Measurements from ENCODE around the gene MOGAT2. TPM values are rescaled to one million over a fixed set of nuclear protein-coding genes. Genes with fewer than 3 reads are reported as not detected.

MOGAT2 gene
- polyA plus RNA-seq, 1 of the 3 experiments (the other 2 are of a cell fraction) = 0.03 TPM

GRCh38 chr11:75731095-75731494 lies 13.5 kb downstream of the MOGAT2 start:
- H2AFZ ChIP-seq (ENCODE audit: low read depth) = no peak overlapping the region
- no peak overlapping the region for H3K9ac ChIP-seq
- H4K20me1 ChIP-seq (ENCODE audit: insufficient read depth) = no peaks in the 10 kb centered on the region
- DNase-seq = no peak
- H3K9me3 ChIP-seq = no peaks in the 10 kb centered on the region
- no peaks in the 10 kb centered on the region for H3K9me2 ChIP-seq
- CTCF ChIA-PET = no interaction called here
- H3F3A ChIP-seq (replicated peaks; ENCODE audit: insufficient read depth) = no peaks in the 10 kb centered on the region
- no peaks in the 10 kb centered on the region for H3K36me3 ChIP-seq (replicated peaks in 1 of 2; ENCODE audit: control insufficient read depth in 1 of 2, insufficient read depth in 2 of 2, low read length in 1 of 2)
- no peaks in the 10 kb centered on the region; the same call in 1 of the 2 replicates for H3K27me3 ChIP-seq (ENCODE audit: insufficient read depth)
- peaks cover 0 to 17% of the 10 kb centered on the region in 2 experiments; a peak in 1 of 4 replicates for H3K4me1 ChIP-seq (ENCODE audit: control insufficient read depth in 1 of 2, insufficient read depth in 2 of 2, low read depth in 1 of 2, low read length in 1 of 2)
- WGBS (ENCODE audit: low lambda C conversion rate) = 75% methylated on average over 5 of the region's 5 CpGs
- POLR2A ChIA-PET = no interaction called here
- TF ChIP-seq EP300 (IDR thresholded peaks at IDR 0.05; ENCODE audit: borderline replicate concordance in 1 of 2, low read depth in 1 of 2, low read length in 1 of 2) (no peak), USF2 (IDR thresholded peaks at IDR 0.05; ENCODE audit: borderline replicate concordance, low read depth, low read length) (no peak)
- no peak overlapping the region for H3K4me2 ChIP-seq
- H3K79me2 ChIP-seq (ENCODE audit: insufficient read depth) = no peaks in the 10 kb centered on the region
- H3K27ac ChIP-seq (ENCODE audit: low read depth in 2 of 2, low read length in 1 of 2) = no peak overlapping the region
- no peak overlapping the region for H3K4me3 ChIP-seq (ENCODE audit: low read depth in 2 of 2, low read length in 1 of 2)

DNA sequence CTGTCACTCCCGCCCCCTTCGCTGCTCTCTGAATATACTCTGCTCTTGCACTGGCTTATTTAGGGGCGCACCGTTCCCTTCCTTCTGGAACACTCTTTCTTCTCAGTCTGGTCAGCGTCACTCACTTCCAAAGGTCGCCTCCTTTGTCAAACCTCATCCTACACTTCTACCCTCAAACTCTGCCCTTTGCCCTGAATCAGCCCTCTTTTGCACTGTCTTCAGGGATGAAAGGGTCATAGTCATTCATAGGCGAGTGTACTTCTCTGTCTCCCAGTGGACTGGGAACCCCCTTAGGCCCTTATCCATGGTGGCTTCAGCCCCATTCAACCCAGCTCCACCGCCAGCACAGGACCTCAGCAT lies 15.4 kb downstream of the MOGAT2 start:
- H3K4me1 ChIP-seq (ENCODE audit: control insufficient read depth in 1 of 2, insufficient read depth in 2 of 2, low read depth in 1 of 2, low read length in 1 of 2) = peaks cover 0 to 16% of the 10 kb centered on the region in 2 experiments; a peak in 1 of 4 replicates
- no peak overlapping the region for H3K27ac ChIP-seq (ENCODE audit: low read depth in 2 of 2, low read length in 1 of 2)
- H3K4me3 ChIP-seq (ENCODE audit: low read depth in 2 of 2, low read length in 1 of 2) = no peak overlapping the region
- H2AFZ ChIP-seq (ENCODE audit: low read depth) = no peak overlapping the region
- no peak for DNase-seq
- H3K9ac ChIP-seq = no peak overlapping the region
- no peaks in the 10 kb centered on the region for H3K9me3 ChIP-seq
- POLR2A ChIA-PET = no interaction called here
- H3F3A ChIP-seq (replicated peaks; ENCODE audit: insufficient read depth) = no peaks in the 10 kb centered on the region
- no peaks in the 10 kb centered on the region for H3K36me3 ChIP-seq (replicated peaks in 1 of 2; ENCODE audit: control insufficient read depth in 1 of 2, insufficient read depth in 2 of 2, low read length in 1 of 2)
- no peaks in the 10 kb centered on the region for H4K20me1 ChIP-seq (ENCODE audit: insufficient read depth)
- no peaks in the 10 kb centered on the region; the same call in 1 of the 2 replicates for H3K27me3 ChIP-seq (ENCODE audit: insufficient read depth)
- H3K9me2 ChIP-seq = no peaks in the 10 kb centered on the region
- 75% methylated on average over 8 of the region's 8 CpGs for WGBS (ENCODE audit: low lambda C conversion rate)
- TF ChIP-seq FOXJ3 (CRISPR knock-in tag; IDR thresholded peaks at IDR 0.05) (no peak), EP300 (IDR thresholded peaks at IDR 0.05; ENCODE audit: borderline replicate concordance in 1 of 2, low read depth in 1 of 2, low read length in 1 of 2) (no peak), TEAD4 (IDR thresholded peaks at IDR 0.05; ENCODE audit: borderline replicate concordance, insufficient read depth) (no peak), MXI1 (IDR thresholded peaks at IDR 0.05; ENCODE audit: low read depth, low read length) (no peak), POLR2AphosphoS5 (IDR thresholded peaks at IDR 0.05; ENCODE audit: low read depth, low read length) (no peak), SIN3A (IDR thresholded peaks at IDR 0.05; ENCODE audit: borderline replicate concordance, low read depth, low read length) (no peak), RCOR1 (IDR thresholded peaks at IDR 0.05; ENCODE audit: low read length) (no peak), NFIC (IDR thresholded peaks at IDR 0.05; ENCODE audit: borderline replicate concordance) (no peak), TCF12 (IDR thresholded peaks at IDR 0.05) (no peak), YY1 (IDR thresholded peaks at IDR 0.05; ENCODE audit: low read depth) (no peak), MEF2A (IDR thresholded peaks at IDR 0.05; ENCODE audit: borderline replicate concordance, low read depth) (no peak), EZH2phosphoT487 (IDR thresholded peaks at IDR 0.05; ENCODE audit: borderline replicate concordance, low read depth) (no peak), FOSL2 (IDR thresholded peaks at IDR 0.05; ENCODE audit: borderline replicate concordance, low read depth) (no peak), CHD2 (IDR thresholded peaks at IDR 0.05; ENCODE audit: low read length, partially characterized antibody) (no peak), JUND (IDR thresholded peaks at IDR 0.05) (no peak), FOXM1 (IDR thresholded peaks at IDR 0.05; ENCODE audit: low read depth) (no peak)
- TF ChIP-seq, protein P1, sequence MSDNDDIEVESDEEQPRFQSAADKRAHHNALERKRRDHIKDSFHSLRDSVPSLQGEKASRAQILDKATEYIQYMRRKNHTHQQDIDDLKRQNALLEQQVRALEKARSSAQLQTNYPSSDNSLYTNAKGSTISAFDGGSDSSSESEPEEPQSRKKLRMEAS (IDR thresholded peaks at IDR 0.05; ENCODE audit: low read depth) = no peak
- TF ChIP-seq, protein P2, sequence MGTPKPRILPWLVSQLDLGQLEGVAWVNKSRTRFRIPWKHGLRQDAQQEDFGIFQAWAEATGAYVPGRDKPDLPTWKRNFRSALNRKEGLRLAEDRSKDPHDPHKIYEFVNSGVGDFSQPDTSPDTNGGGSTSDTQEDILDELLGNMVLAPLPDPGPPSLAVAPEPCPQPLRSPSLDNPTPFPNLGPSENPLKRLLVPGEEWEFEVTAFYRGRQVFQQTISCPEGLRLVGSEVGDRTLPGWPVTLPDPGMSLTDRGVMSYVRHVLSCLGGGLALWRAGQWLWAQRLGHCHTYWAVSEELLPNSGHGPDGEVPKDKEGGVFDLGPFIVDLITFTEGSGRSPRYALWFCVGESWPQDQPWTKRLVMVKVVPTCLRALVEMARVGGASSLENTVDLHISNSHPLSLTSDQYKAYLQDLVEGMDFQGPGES (IDR thresholded peaks at IDR 0.05; ENCODE audit: low read depth, low read length) = no peak
- TF ChIP-seq, protein P3, sequence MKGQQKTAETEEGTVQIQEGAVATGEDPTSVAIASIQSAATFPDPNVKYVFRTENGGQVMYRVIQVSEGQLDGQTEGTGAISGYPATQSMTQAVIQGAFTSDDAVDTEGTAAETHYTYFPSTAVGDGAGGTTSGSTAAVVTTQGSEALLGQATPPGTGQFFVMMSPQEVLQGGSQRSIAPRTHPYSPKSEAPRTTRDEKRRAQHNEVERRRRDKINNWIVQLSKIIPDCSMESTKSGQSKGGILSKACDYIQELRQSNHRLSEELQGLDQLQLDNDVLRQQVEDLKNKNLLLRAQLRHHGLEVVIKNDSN (IDR thresholded peaks at IDR 0.05; ENCODE audit: borderline replicate concordance, low read depth) = no peak
- TF ChIP-seq, protein P4, sequence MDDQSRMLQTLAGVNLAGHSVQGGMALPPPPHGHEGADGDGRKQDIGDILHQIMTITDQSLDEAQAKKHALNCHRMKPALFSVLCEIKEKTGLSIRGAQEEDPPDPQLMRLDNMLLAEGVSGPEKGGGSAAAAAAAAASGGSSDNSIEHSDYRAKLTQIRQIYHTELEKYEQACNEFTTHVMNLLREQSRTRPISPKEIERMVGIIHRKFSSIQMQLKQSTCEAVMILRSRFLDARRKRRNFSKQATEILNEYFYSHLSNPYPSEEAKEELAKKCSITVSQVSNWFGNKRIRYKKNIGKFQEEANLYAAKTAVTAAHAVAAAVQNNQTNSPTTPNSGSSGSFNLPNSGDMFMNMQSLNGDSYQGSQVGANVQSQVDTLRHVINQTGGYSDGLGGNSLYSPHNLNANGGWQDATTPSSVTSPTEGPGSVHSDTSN (IDR thresholded peaks at IDR 0.05) = no peak
- H3K4me2 ChIP-seq = no peak overlapping the region
- CTCF ChIA-PET = no interaction called here
- H3K79me2 ChIP-seq (ENCODE audit: insufficient read depth) = no peaks in the 10 kb centered on the region

Data from SK-N-SH (cell line).